Measurements from ENCODE around the gene WDR55. TPM values are rescaled to one million over a fixed set of nuclear protein-coding genes. Genes with fewer than 3 reads are reported as not detected.

Gene WDR55
- total and polyA plus RNA-seq, 2 of the 13 experiments (the other 11 are each of a cell fraction or from before 2014, with no cell fraction given) = 17.7 to 18.2 TPM

- no peak for TF ChIP-seq ZNF503 (CRISPR knock-in tag; IDR thresholded peaks at IDR 0.05)
- no peak for TF ChIP-seq GPN1 (CRISPR knock-in tag; IDR thresholded peaks at IDR 0.05; ENCODE audit: borderline replicate concordance)
- TF ChIP-seq TEAD3 (CRISPR knock-in tag; optimal IDR thresholded peaks at IDR 0.05; ENCODE audit: borderline replicate concordance) = peak; percentile 58
These were observed 35.8 kb downstream of the WDR55 start, which contains the start of gene ZMAT2 (continued) for GRCh38 chr5:140700177-140701144.

DNA sequence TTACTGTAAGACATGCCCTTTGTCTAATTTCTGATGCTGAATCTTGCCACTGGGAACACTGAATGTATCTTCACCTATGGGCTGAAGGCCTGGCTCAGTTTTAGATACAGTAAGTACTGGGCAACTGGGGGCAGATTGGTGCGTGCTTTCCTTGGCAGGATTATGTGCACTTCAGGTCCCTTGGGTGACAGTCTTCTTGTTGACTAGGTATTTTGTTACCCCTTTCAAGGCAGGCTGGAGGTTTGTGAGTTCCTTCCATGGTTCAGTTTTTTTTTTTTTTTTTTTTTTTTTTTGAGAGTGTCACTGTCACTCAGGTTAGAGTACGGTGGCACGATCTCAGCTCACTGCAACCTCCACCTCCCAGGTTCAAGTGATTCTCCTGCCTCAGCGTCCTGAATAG, 43.1 kb downstream of the WDR55 start:
- CTCF ChIA-PET (ENCODE audit: low intra/inter-chr PET ratio, low total read pairs) = no interaction called here
- H3K79me2 ChIP-seq (ENCODE audit: insufficient read depth, low read length) = peaks cover 1% of the 10 kb centered on the region
- FAIRE-seq = no peak
- H3K4me3 ChIP-seq (replicated peaks in 1 of 3; ENCODE audit: insufficient read depth in 1 of 3, low read depth in 2 of 3, low read length in 3 of 3) = no peak overlapping the region
- ATAC-seq = no peak
- POLR2A ChIA-PET = interaction anchor here (0.7 to 2.2 kb wide), 3 partner anchors 8 to 150 kb away, joined by 3 to 9 read pairs (median 3); partner anchors contain the start of genes HARS1, HARS2, SRA1 and ZMAT2
- H3K27ac ChIP-seq (ENCODE audit: extremely low read length, insufficient read depth, low read length) = no peak overlapping the region
- H3K36me3 ChIP-seq (replicated peaks in 1 of 2; ENCODE audit: control insufficient read depth in 1 of 2, insufficient read depth in 2 of 2, low read length in 2 of 2) = peaks cover 10 to 33% of the 10 kb centered on the region in 2 experiments
- in situ Hi-C loops (cut with HindIII; ENCODE audit: extremely low pct_ligation_motif_present, low pct_unique_long_range_greater_than_20kb) = no loop called here
- DNase-seq (ENCODE audit: low spot score) = no peak
- no TSS peak for BruUV-seq (replicated peaks)
- no peak overlapping the region for H3K9ac ChIP-seq (ENCODE audit: insufficient read depth, low read depth, low read length)
- no peak overlapping the region for H2AFZ ChIP-seq (ENCODE audit: low read length)
- H3K9me3 ChIP-seq (ENCODE audit: low read length) = no peaks in the 10 kb centered on the region
- H4K20me1 ChIP-seq (ENCODE audit: insufficient read depth, low read length) = no peaks in the 10 kb centered on the region
- H3K27me3 ChIP-seq (ENCODE audit: control insufficient read depth in 1 of 2, insufficient read depth in 2 of 2, low read length in 2 of 2) = no peaks in the 10 kb centered on the region; a peak in 1 of 5 replicates
- TF ChIP-seq PAF1 (CRISPR knock-in tag; IDR thresholded peaks at IDR 0.05) (0 out of 2 replicates have a peak, but pooled peaks have one; percentile 48), SKI (IDR thresholded peaks at IDR 0.05; ENCODE audit: partially characterized antibody) (no peak), CHD2 (IDR thresholded peaks at IDR 0.05; ENCODE audit: low read depth, low read length) (no peak), RXRB (CRISPR knock-in tag; IDR thresholded peaks at IDR 0.05; ENCODE audit: borderline replicate concordance) (no peak), MBD4 (IDR thresholded peaks at IDR 0.05; ENCODE audit: borderline replicate concordance, low read length) (no peak), PTBP1 (IDR thresholded peaks at IDR 0.05; ENCODE audit: low read depth, low read length, poor library complexity, severe bottlenecking) (no peak), HES4 (CRISPR knock-in tag; IDR thresholded peaks at IDR 0.05; ENCODE audit: borderline replicate concordance) (no peak), POLR2AphosphoS5 (IDR thresholded peaks at IDR 0.05; ENCODE audit: low read depth, low read length) (0 out of 2 replicates have a peak, but pooled peaks have one; percentile 22)
- intact Hi-C loops (cut with micrococcal nuclease; ENCODE audit: unreplicated experiment) = no loop called here
- peaks cover 24% of the 10 kb centered on the region for H3K4me1 ChIP-seq (ENCODE audit: insufficient read depth, low read length)
- WGBS (ENCODE audit: low lambda C conversion rate) = 90% methylated on average over 4 of the region's 4 CpGs
- no peak overlapping the region for H3K4me2 ChIP-seq (ENCODE audit: low read depth, low read length)

Measured in HepG2 (cell line).